Islet of Langerhans (tissue), 1 donor: Measurements from ENCODE around the gene JAZF1.

Source experiments
- FAIRE-seq: peaks from one replicate; lab custom pipeline; 2011; peaks lifted over from hg19 to GRCh38; lab: Jason Lieb, UNC

The JAZF1 gene

GRCh38 chr7:28070297-28071055 is 110.1 kb downstream of the JAZF1 start:
- FAIRE-seq, result no peak

DNA sequence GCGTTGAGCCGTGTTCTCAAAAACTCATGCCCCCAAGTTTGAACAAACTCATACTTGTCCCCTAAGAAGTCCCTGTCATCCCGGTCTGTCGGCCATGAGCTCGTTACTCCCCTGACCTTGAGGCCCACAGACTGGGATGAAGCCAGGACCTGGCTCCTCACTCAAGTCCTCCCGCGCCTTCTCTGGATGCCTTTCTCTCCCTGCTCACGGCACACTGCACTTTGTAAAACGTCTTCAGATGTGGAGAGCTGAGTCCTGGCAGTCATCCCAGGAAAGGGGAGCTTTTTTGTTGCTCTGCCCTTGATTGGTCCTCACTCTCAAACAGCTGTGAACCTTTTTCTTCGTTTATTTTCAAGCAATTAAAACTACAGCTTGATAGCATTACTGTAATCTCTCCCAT is 110.8 kb downstream of the JAZF1 start:
- FAIRE-seq, result no peak

DNA sequence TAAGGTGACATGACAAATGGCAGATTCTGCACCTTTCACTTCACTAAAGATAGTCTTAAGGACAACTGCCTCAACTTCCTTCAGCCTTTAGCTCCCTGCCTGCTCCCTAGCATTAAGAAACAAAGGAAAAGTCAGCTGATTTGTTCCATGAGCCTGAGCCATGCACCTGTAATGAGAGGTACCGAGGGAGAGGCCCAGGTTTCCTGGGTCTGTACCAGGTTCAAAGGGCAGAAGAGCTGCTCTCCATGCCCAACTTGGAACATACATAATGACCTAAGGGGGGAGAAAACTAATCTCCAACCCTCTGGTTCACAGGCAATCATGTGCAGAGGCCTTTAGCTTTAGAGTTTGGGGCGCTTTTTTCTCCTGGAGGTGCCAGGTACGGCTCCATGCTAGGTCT is 111.2 kb downstream of the JAZF1 start:
- FAIRE-seq, result no peak

DNA sequence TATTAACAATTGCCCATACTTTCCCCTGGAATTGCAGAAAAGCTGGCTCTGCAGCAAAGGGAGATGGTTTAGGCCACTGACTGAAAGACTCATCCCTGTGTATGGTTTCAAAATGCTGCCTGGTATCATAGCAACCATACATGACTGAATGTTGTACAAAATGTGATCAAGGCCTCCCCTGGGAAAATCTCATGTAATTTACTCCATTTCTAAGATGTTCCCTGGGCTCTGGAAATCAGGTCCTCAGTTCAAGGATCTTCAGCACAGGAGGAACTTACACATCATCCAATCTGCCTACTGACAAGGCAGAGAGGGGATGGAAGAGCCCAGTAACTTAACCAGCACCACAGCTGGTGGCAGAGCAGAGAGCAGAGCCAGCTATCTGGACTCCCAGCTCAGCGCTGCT is 111.8 kb downstream of the JAZF1 start:
- no peak for FAIRE-seq

DNA sequence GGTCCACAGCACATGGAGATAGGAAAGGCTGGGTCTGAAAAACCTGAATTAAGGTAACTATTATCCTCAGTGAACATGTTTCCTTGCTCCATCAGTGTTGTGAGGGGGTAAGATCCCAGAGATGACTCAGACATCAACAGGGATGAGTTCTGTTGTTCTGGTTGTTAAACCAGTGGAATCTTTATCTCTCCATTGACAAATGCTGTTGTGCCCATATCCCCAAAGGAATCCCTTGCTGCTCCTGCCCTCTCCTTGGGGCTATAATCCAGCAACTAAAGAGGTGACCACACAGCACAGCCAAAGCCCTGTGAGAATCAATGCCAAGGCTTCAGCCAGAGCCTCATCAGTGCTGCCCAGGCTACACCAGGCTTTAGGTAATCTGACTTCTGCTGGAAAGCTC is 113.4 kb downstream of the JAZF1 start:
- no peak for FAIRE-seq

GRCh38 chr7:28065721-28066285 is 114.8 kb downstream of the JAZF1 start:
- FAIRE-seq, result no peak

DNA sequence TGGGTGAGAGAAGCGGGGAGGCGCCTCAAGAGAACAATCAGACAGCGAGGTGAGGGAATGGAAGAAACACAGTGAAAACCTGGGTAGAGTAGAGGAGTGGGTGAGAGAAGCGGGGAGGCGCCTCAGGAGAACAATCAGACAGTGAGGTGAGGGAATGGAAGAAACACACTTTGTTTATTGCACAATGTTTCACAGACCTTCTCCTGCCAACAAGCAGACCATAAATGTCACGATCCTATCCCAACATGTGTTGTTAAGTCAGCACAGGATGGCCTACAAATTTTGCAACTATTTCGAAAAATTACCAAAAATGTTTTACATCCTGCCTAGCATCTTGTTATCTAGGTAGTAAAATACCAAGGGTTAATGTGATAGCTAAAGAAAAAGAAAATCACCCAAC is 115.3 kb downstream of the JAZF1 start:
- no peak for FAIRE-seq

DNA sequence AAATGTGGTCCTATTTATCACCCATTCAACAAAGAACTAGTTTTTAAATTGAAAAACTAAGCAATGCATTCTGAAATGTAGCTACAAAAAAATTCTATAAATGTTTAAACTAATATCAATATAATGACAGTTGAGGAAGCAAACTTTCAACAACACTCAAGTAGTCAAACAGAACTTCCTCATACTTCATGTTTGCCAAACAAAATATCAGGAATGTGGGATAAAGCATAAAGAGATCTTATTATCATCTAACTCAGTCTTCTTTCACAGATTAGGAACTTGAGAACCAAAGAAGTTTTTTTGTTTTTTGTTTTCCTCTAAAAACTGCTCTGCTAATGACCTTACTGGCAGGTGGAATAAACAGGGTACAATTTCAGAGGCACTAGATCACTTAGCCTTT is 116.2 kb downstream of the JAZF1 start:
- peak; percentile 38 for FAIRE-seq

GRCh38 chr7:28062197-28062991 is 118.2 kb downstream of the JAZF1 start:
- FAIRE-seq, result no peak

GRCh38 chr7:28061824-28062196 is 118.8 kb downstream of the JAZF1 start:
- no peak for FAIRE-seq

- no peak for FAIRE-seq
These were observed 120.1 kb downstream of the JAZF1 start for GRCh38 chr7:28060371-28060950.

- FAIRE-seq, result no peak
These were observed 125.4 kb downstream of the JAZF1 start for GRCh38 chr7:28055161-28055544.

DNA sequence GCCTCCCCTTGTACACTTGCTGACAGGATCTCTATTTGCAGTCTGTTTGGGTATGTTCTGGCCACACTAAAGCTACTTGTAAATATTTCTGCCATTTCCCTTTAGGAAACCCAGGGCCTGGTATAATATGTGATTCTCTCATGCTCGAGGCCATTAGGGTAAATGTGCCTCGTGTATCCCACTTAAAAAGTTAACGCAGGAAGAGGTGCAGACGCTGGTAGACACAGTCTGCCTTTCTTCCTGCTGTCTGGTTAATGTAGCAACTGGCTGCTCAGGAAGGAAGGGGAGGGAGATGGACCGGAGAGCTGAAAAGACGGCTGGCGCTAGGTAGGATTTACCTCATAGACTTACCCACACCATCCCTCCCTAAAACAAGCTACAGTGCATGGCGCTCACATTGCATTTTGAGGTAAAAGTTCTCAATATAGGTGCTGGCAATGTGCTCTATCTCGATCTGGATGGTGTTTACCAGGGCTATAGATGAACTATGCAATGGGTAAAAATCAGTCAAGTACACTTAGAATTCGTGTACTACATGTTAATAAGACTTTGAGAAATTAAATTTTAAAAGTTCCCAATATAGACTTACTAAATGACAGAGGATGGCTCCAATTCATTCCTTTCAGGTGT is 125.9 kb downstream of the JAZF1 start:
- FAIRE-seq, result no peak

DNA sequence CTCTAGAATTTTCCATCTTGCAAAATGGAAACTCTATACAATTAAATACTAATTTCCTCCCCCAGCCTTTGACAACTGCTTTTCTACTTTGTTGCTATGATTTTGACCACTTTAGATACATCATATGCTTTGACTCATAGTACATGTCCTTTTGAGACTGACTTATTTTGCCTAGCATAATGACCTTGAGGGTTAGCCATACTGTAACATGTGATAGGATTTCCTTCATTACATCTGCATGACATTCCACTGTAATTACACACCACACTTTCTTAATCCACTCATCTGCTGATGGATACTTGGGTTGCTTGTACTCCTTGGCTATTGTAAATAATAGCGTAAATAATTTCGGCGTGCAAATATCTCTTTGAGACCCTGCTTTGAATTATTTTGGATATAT is 127.7 kb downstream of the JAZF1 start:
- no peak for FAIRE-seq

- FAIRE-seq, result no peak
These were observed 131.9 kb downstream of the JAZF1 start for GRCh38 chr7:28048694-28049093.

DNA sequence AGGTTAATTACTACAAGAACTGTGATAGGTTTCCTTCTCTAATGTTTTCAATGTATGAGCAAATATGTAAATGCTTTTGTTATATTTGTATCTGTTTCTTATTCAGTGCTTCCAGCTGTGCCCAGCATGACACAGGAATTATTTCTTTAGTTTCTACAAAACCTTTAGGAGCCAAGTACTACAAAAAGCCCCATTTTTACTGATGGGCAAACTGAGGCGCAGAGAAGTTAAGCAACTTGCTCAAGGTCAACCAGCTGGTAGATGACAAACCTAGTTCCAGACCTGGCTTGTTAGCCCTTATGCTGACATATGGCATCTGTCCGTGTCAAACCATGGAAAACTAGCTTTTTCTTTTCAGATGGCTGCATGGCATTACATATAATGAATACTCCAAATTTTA is 134.6 kb downstream of the JAZF1 start:
- no peak for FAIRE-seq

DNA sequence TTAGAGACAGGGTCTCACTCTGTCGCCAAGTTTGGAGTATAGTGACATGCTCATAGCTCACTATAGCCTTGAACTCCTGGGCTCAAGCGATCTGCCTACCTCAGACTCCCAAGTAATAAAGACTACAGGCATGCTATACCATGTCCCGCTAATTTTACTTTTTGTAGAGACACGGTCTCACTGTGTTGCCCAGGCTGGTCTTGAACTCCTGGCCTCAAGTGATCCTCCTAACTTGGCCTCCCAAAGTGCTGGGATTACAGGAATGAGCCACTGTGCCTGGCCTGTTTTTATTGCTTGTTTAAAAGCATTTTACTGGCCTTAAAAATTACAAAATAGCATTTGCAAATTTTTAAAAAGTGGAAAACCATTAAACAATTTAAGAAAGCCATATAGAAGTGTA is 135.0 kb downstream of the JAZF1 start:
- FAIRE-seq, result no peak

- no peak for FAIRE-seq
These were observed 135.8 kb downstream of the JAZF1 start for GRCh38 chr7:28044825-28045224.

- FAIRE-seq, result no peak
These were observed 137.9 kb downstream of the JAZF1 start for GRCh38 chr7:28042721-28043120.

- no peak for FAIRE-seq
These were observed 138.9 kb downstream of the JAZF1 start for GRCh38 chr7:28041508-28042314.

GRCh38 chr7:28038175-28038797 is 142.3 kb downstream of the JAZF1 start:
- FAIRE-seq, result peak; percentile 43
